SK-N-SH treated with all-trans-retinoic acid at 6 μM for 48 hours (cell line): ENCODE data around the gene CHPF.

Experiments
- CSDC2 ChIP-seq: fragments of 250-450 bp; sonication (Bioruptor Pico); IDR thresholded peaks from 2 replicates; pipeline ENCODE4 v1.5.0; 2020; ENCODE audit warnings: mild to moderate bottlenecking, moderate library complexity
- ESRRG ChIP-seq: fragments of 250-450 bp; sonication (Bioruptor Pico); IDR thresholded peaks from 2 replicates; pipeline ENCODE4 v1.6.1; 2021; ENCODE audit warnings: mild to moderate bottlenecking
- OSR1 ChIP-seq: fragments of 250-450 bp; sonication (Bioruptor Pico); IDR thresholded peaks from 2 replicates; pipeline ENCODE4 v1.8.0; 2022; ENCODE audit warnings: moderate library complexity, mild to moderate bottlenecking, inconsistent platforms
- RARB ChIP-seq: fragments of 250-450 bp; sonication (Bioruptor Pico); IDR thresholded peaks from 2 replicates; pipeline ENCODE4 v1.8.0; 2021; ENCODE audit warnings: mild to moderate bottlenecking, moderate library complexity
- TOX ChIP-seq: fragments of 250-450 bp; sonication (Bioruptor Pico); IDR thresholded peaks from 2 replicates; pipeline ENCODE4 v1.8.0; 2021; ENCODE audit warnings: mild to moderate bottlenecking, moderate library complexity, borderline replicate concordance
- ZFP30 ChIP-seq: fragments of 450-650 bp; formaldehyde crosslinking; IDR thresholded peaks from 2 replicates; pipeline ENCODE4 v1.5.0; 2022; ENCODE audit warnings: mild to moderate bottlenecking, moderate library complexity
- ZNF8 ChIP-seq: fragments of 450-650 bp; formaldehyde crosslinking; IDR thresholded peaks from 2 replicates; pipeline ENCODE4 v1.5.0; 2020; ENCODE audit warnings: mild to moderate bottlenecking, moderate library complexity
- TF ChIP-seq, protein P1 (sequence below): fragments of 250-450 bp; sonication (Bioruptor Pico); IDR thresholded peaks from 2 replicates; pipeline ENCODE4 v1.8.0; 2020; ENCODE audit warnings: mild to moderate bottlenecking, moderate library complexity, borderline replicate concordance
- TF ChIP-seq, protein P2 (sequence below): fragments of 250-450 bp; sonication (Bioruptor Pico); IDR thresholded peaks from 2 replicates; pipeline ENCODE4 v1.5.1; 2020; ENCODE audit warnings: low read depth, mild to moderate bottlenecking, moderate library complexity
- TF ChIP-seq, protein P3 (sequence below): fragments of 250-450 bp; sonication (Bioruptor Pico); IDR thresholded peaks from 2 replicates; pipeline ENCODE4 v1.5.1; 2021; ENCODE audit warnings: mild to moderate bottlenecking, moderate library complexity

DNA sequence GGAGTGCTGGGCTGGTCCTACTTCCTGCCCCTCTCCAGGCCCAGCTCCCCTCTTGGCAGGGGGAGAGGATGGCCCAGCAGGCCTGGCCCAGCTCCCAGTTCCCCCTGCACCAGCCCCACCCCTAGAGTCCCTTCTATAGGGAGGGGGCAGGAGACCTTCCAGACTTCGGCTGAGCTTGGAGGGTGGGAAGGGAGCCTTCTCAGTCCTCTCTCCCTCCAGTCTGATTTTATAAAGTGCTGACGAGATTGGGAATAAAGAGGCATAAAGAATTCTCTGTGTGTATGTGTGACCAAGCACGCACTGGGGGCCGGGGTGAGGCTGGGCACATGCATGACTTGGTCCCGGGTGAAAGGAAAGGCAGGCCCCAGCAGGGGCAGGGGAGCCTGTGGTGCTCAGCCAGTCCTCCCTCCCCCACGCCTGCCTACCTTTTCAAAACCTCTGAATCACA is 5.1 kb downstream of the CHPF start:
- TF ChIP-seq ZFP30 (CRISPR knock-in tag) (no peak), TOX (CRISPR knock-in tag) (no peak), RARB (CRISPR knock-in tag) (no peak), OSR1 (CRISPR knock-in tag) (no peak), CSDC2 (CRISPR knock-in tag) (no peak), ZNF8 (no peak), ESRRG (no peak)
- TF ChIP-seq, protein P1, sequence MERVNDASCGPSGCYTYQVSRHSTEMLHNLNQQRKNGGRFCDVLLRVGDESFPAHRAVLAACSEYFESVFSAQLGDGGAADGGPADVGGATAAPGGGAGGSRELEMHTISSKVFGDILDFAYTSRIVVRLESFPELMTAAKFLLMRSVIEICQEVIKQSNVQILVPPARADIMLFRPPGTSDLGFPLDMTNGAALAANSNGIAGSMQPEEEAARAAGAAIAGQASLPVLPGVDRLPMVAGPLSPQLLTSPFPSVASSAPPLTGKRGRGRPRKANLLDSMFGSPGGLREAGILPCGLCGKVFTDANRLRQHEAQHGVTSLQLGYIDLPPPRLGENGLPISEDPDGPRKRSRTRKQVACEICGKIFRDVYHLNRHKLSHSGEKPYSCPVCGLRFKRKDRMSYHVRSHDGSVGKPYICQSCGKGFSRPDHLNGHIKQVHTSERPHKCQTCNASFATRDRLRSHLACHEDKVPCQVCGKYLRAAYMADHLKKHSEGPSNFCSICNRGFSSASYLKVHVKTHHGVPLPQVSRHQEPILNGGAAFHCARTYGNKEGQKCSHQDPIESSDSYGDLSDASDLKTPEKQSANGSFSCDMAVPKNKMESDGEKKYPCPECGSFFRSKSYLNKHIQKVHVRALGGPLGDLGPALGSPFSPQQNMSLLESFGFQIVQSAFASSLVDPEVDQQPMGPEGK (CRISPR knock-in tag) = no peak
- TF ChIP-seq, protein P2, sequence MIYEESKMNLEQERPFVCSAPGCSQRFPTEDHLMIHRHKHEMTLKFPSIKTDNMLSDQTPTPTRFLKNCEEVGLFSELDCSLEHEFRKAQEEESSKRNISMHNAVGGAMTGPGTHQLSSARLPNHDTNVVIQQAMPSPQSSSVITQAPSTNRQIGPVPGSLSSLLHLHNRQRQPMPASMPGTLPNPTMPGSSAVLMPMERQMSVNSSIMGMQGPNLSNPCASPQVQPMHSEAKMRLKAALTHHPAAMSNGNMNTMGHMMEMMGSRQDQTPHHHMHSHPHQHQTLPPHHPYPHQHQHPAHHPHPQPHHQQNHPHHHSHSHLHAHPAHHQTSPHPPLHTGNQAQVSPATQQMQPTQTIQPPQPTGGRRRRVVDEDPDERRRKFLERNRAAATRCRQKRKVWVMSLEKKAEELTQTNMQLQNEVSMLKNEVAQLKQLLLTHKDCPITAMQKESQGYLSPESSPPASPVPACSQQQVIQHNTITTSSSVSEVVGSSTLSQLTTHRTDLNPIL = no peak
- TF ChIP-seq, protein P3, sequence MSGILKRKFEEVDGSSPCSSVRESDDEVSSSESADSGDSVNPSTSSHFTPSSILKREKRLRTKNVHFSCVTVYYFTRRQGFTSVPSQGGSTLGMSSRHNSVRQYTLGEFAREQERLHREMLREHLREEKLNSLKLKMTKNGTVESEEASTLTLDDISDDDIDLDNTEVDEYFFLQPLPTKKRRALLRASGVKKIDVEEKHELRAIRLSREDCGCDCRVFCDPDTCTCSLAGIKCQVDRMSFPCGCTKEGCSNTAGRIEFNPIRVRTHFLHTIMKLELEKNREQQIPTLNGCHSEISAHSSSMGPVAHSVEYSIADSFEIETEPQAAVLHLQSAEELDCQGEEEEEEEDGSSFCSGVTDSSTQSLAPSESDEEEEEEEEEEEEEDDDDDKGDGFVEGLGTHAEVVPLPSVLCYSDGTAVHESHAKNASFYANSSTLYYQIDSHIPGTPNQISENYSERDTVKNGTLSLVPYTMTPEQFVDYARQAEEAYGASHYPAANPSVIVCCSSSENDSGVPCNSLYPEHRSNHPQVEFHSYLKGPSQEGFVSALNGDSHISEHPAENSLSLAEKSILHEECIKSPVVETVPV (CRISPR knock-in tag) = no peak
